GM19438 (cell line): ENCODE measurements around the gene OSBPL3.

Experiments
- ATAC-seq: cut with Tn5 transposase; IDR thresholded peaks from one replicate; pipeline ENCODE4 v1.9.1; 2021; ENCODE audit warnings: low read depth; ENCODE audit not compliant: unreplicated experiment

Gene OSBPL3

GRCh38 chr7:24981171-24981951 is 1.4 kb upstream of the OSBPL3 start:
- ATAC-seq = no peak

DNA sequence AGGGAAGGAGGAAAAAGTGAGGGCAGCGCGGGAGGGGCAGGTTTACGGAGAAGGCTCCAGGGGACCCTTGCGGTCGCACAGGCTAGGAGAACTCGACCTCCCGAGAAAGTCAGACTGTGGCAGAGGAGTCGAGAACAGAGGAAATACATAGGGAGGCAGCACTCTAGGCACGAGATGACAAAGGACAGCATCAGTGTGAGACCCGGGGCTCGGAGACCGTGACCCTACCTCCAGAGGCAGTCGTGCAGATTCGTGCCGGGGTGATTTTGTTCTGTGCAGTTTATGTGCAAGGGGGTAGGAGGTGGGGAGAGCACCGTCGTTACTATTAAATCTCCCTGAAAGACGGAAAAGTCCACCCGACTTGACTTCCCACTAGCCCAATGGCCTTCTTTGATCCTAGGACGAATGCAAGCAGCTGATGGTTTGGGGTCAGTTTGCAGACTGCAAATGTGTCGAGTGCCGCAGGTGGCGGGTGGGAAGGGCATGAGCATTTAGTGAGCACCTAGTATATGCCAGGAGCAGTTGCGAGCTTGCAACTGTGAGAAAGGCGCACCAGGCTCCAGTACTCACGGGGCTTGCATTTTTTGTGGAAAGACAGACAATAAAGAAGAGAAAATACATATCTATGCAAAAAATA is 674 bp upstream of the OSBPL3 start:
- peak; percentile 14 for ATAC-seq

DNA sequence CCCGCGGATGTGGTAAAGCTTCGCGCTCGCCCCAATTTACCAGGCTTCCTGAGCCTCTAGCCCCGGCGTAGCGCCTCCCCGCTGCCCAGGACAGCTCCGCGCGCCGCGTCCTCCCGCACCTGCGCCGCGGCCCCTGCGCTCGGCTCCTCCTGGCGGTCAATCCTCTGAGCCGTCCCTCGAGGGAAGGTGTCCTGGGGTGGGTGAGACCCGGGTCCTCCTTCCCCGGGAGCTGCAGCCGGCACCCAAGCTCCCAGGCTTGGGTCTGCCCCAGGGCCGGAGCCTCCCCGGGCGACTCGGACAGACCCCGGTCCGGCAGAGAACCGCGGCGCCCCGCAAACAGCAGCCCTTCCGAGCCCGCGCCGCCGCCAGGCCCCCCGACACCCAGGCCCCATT is 512 bp downstream of the OSBPL3 start:
- peak; percentile 49 for ATAC-seq

DNA sequence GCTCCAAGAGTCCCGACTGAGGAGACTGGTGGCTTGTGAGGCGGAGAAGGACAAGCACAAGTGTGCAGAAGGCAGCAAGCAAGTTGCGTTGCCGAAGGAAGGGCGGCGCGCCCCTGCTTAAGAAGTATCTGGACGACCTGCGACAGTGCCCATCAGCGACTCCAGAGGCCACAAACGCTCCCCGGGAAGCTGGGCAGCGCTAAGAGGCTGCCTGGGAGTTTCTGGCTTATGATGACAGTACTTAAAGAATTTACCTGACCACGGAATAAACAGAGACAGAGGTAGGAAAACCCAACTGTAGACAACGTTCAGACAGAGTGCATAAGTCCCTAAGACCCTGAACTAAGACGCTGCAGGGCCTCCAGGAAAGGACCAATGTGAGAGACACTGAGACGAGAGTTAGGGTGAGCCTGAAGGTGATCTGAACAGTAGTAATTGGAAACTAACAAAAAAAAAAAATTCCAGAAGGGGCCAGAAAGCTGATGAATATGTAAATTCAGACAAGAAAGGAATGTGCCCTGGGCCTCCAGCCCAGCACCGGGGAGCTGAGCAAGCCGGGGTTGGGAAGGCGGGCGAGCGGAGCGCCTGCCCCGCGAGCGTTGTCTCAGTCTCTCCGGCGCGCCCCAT is 1.0 kb downstream of the OSBPL3 start:
- peak; percentile 1 for ATAC-seq

DNA sequence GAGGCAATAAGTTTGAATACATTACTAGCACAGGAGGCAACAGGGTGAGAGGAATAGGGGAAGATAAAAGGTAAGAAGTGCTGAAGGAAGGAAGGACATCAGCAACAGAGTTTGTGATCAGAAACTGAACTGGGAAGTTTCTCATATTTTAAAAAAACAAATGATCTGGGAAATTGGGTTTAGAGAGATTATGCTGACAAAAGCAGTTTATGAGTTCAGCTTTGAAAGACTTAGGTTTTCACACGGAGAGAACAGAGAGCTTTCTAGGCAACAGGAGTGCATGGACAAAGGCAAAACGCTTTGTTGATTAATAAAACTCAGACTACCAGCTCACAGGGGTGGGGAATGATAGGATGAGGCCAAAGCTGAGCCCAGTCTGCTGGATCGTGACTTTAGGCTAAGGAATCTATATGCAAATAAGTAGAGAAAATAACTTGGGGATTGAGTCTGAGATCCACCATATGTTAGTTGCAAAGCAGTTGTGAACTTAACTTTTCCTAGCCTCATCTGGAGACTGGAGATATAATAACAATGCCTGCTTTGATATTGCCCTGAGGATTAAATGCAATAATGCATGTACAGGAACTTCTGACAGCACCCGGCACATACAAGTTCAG is 4.2 kb downstream of the OSBPL3 start:
- no peak for ATAC-seq

GRCh38 chr7:24975172-24975571 is 4.8 kb downstream of the OSBPL3 start:
- no peak for ATAC-seq

GRCh38 chr7:24974026-24974832 is 5.7 kb downstream of the OSBPL3 start:
- ATAC-seq = no peak

- ATAC-seq = no peak
These were observed 7.0 kb downstream of the OSBPL3 start for GRCh38 chr7:24972991-24973390.

DNA sequence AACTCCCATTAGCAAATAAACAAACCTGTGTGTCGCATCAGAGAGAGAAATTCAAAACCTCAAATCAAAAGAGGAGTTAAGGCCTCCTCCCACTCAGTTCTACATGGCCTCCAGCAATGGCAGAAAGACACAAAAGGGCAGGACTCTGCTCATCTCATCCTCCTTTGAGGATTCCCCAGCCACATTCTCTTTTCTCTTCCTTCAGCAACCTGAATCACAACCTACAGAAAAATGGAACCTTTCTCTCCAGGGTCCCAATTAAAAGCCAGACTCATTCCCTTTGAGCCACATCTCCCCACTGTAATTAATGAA is 7.9 kb downstream of the OSBPL3 start:
- no peak for ATAC-seq

DNA sequence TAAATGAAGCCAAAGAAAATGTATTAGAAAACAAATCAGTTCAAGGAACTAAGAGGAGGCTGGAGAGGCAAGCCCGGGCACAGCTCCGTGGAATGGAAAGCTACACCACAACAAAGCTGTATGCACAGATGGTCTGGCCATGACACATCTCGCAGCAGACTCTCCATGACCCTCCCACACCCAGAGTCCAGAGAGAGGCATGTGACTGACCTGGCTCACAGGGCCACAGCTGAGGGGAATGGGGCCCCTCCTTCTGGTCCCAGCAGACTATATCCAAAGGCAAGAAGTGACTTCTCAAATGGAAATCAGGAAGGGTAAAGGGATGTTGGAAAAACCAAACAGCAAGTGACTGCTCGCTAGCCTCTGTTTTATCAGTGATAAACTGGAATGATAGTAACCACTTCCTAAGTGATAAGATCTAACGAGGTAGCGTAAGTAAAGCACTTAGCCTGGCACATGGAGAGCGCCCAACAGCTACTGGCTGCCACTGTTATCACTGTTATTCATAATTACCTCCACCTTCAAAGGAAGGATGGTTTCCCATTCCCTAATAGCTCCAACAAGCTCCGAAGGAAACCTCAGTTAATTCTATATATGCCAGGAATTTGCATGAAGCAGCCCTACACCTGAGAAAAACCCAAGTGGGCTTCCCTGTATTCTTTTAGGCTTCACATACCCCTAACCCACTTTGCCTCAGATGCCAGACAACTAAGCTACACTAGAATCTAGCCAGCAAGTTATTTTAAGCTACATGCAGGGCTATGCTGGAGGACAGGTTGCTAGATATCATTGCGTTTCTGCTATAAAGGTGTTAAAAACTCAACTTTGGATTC is 8.4 kb downstream of the OSBPL3 start:
- ATAC-seq = no peak

- ATAC-seq = no peak
These were observed 9.3 kb downstream of the OSBPL3 start for GRCh38 chr7:24970676-24971075.

- ATAC-seq = no peak
These were observed 11.8 kb downstream of the OSBPL3 start for GRCh38 chr7:24968165-24968564.

DNA sequence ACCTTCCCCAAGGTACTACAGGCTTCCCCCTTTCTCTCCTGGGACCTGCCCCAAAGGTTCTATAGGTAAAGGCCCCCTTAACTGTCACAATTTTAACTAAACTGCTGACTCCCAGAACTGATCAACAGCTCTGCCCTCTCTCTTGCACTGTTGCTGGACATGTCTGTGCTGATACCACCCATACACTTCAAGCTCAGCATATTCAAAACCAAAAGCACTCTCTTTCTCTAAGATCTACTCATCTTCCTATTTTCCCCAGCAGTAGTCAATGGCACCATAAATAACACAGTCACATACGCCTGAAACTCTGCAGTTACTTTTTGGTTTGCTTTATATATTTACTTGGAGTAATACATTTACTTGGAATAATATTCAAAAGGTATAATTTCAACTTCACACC is 12.3 kb downstream of the OSBPL3 start:
- ATAC-seq = no peak

GRCh38 chr7:24966802-24967201 is 13.2 kb downstream of the OSBPL3 start:
- no peak for ATAC-seq

DNA sequence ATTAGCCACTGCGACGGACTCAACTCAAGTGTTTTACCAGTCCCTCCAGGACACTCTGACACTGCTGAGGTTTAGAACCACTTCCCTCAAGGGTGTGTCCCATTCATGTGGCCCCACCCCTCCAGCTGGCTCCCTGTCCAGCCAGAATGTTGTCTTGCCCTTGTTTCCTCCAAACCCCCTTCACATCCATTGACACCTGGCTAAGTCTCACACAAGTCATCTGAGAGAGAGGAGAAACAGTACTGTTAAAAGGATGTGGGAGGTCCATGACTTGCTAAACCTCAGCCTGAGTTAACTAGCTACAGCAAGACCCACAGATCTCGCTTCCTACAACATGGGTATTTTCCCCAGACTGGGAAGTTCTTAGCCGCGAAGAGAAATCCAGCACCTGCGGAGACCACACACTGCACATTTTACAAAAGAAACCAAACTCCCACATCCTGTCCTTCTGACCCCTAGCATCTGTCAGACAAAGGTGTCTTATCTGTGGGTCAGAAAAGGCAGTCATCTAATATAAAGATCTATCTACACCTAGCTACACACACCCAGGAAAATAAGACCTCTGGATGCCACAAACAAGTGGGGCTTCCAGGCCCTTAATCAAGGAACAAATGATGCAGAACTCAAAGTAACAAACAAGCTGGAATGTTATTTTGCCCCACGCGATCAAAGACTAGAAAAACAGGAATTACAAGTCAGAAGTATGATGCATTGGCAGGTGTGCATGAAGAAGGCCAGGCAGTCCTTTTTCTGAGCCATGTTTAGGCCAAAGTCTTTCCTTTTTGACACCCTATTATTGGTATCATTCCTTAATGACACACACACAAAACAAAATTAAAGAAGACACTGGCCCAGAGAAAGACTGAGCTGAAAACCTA is 13.9 kb downstream of the OSBPL3 start:
- peak; percentile 92 for ATAC-seq

- ATAC-seq = no peak
These were observed 15.8 kb downstream of the OSBPL3 start for GRCh38 chr7:24964191-24964590.

- ATAC-seq = no peak
These were observed 16.8 kb downstream of the OSBPL3 start for GRCh38 chr7:24963218-24963617.

GRCh38 chr7:24962418-24962962 is 17.5 kb downstream of the OSBPL3 start:
- no peak for ATAC-seq
